ENCODE data around the gene CMAS.

DNA sequence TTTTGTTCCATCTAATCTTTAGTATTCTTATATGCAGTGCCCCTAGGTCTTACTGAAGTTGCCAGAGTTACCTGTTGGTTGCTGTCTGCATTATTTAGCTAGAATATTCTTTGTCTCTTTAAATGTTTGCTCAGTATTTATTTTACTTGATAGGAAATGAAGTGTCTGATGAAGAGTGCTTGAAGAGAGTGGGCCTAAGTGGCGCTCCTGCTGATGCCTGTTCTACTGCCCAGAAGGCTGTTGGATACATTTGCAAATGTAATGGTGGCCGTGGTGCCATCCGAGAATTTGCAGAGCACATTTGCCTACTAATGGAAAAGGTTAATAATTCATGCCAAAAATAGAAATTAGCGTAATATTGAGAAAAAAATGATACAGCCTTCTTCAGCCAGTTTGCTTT, 18.9 kb downstream of the CMAS start:
- TF ChIP-seq CTCF (IDR thresholded peaks at IDR 0.05; ENCODE audit: insufficient read depth, low read depth, low read length) (no peak), EZH2 (IDR thresholded peaks at IDR 0.05; ENCODE audit: insufficient read depth, low read length) (no peak)

All from astrocyte (in vitro differentiated cells and primary cell).